SJSA1 (cell line): Measurements from ENCODE around the gene EBF3. TPM values are rescaled to one million over a fixed set of nuclear protein-coding genes. Genes with fewer than 3 reads are reported as not detected.

ENCODE experiments used
- DNase-seq, 2 experiments: peaks; one replicate each; pipeline ENCODE4 v3.0.0-alpha.2; 2015 to 2020; ENCODE audit warnings: low spot score in 2 of 2, low read depth in 1 of 2
- H3K27ac ChIP-seq: fragments of 250-450 bp; sonication (Bioruptor Pico); 2 replicates; pipeline ENCODE4 v1.5.1; 2020; ENCODE audit warnings: mild to moderate bottlenecking, moderate library complexity
- H3K27me3 ChIP-seq: fragments of 250-450 bp; sonication (Bioruptor Pico); replicated peaks from 2 replicates; pipeline ENCODE4 v1.5.1; 2020; ENCODE audit warnings: mild to moderate bottlenecking, moderate library complexity
- H3K36me3 ChIP-seq: fragments of 250-450 bp; sonication (Bioruptor Pico); 2 replicates; pipeline ENCODE4 v1.5.1; 2020; ENCODE audit warnings: mild to moderate bottlenecking
- H3K4me1 ChIP-seq: fragments of 250-450 bp; sonication (Bioruptor Pico); replicated peaks from 2 replicates; pipeline ENCODE4 v1.6.1; 2021; ENCODE audit warnings: mild to moderate bottlenecking
- H3K4me3 ChIP-seq: fragments of 250-450 bp; sonication (Bioruptor Pico); 2 replicates; pipeline ENCODE4 v1.5.1; 2020; ENCODE audit warnings: mild to moderate bottlenecking
- H3K9me3 ChIP-seq: fragments of 250-450 bp; sonication (Bioruptor Pico); replicated peaks from 2 replicates; pipeline ENCODE4 v1.5.1; 2020; ENCODE audit warnings: mild to moderate bottlenecking
- total RNA-seq: library from RNA; depleted of rRNA; stranded (reverse); fragments of >200 nt; shearing (Covaris generic); gene quantifications from 2 replicates; pipeline ENCODE4 v1.2.3, GENCODE V29; 2014

Gene EBF3
- total RNA-seq, 1 experiment from 2014 or later = not detected

- peaks cover 5% of the 10 kb centered on the region; the same call in 1 of the 2 replicates for H3K4me1 ChIP-seq
- no peaks in the 10 kb centered on the region for H3K36me3 ChIP-seq
- H3K27me3 ChIP-seq = peaks cover 10% of the 10 kb centered on the region
- peaks cover 38% of the 10 kb centered on the region for H3K9me3 ChIP-seq
- no peak for DNase-seq
- H3K4me3 ChIP-seq = no peak overlapping the region
- H3K27ac ChIP-seq = no peak overlapping the region
Measured at GRCh38 chr10:129968020-129968852, 4.2 kb upstream of the EBF3 start.

GRCh38 chr10:129967579-129968019, 3.5 kb upstream of the EBF3 start:
- Histone ChIP-seq H3K36me3 (no peaks in the 10 kb centered on the region), H3K27ac (no peak overlapping the region), H3K27me3 (peaks cover 16% of the 10 kb centered on the region), H3K9me3 (peaks cover 43% of the 10 kb centered on the region), H3K4me1 (peaks cover 5% of the 10 kb centered on the region; the same call in 1 of the 2 replicates), H3K4me3 (no peak overlapping the region)
- DNase-seq = no peak

GRCh38 chr10:129966889-129967578, 3.0 kb upstream of the EBF3 start:
- no peak overlapping the region for H3K27ac ChIP-seq
- no peak for DNase-seq
- peaks cover 43% of the 10 kb centered on the region for H3K9me3 ChIP-seq
- H3K27me3 ChIP-seq = peaks cover 16% of the 10 kb centered on the region
- H3K4me3 ChIP-seq = no peak overlapping the region
- H3K4me1 ChIP-seq = peaks cover 5% of the 10 kb centered on the region; the same call in 1 of the 2 replicates
- H3K36me3 ChIP-seq = no peaks in the 10 kb centered on the region

- Histone ChIP-seq H3K4me3 (no peak overlapping the region), H3K27me3 (peaks cover 13% of the 10 kb centered on the region; the same call in 1 of the 2 replicates), H3K27ac (no peak overlapping the region)
Measured at GRCh38 chr10:129966370-129966888, 2.4 kb upstream of the EBF3 start.

GRCh38 chr10:129965959-129966358, 1.9 kb upstream of the EBF3 start:
- Histone ChIP-seq H3K9me3 (peaks cover 43% of the 10 kb centered on the region), H3K27me3 (peaks cover 13% of the 10 kb centered on the region; the same call in 1 of the 2 replicates), H3K27ac (no peak overlapping the region)

More at GRCh38 chr10:129966370-129966888, 2.4 kb upstream of the EBF3 start:
- H3K9me3 ChIP-seq = peaks cover 43% of the 10 kb centered on the region
- no peak for DNase-seq
- no peaks in the 10 kb centered on the region for H3K36me3 ChIP-seq
- peaks cover 5% of the 10 kb centered on the region; the same call in 1 of the 2 replicates for H3K4me1 ChIP-seq

GRCh38 chr10:129965425-129965808, 1.3 kb upstream of the EBF3 start:
- Histone ChIP-seq H3K36me3 (no peaks in the 10 kb centered on the region), H3K4me1 (peaks cover 5% of the 10 kb centered on the region; the same call in 1 of the 2 replicates), H3K27me3 (peaks cover 13% of the 10 kb centered on the region; the same call in 1 of the 2 replicates), H3K9me3 (peaks cover 39% of the 10 kb centered on the region), H3K4me3 (no peak overlapping the region), H3K27ac (no peak overlapping the region)
- no peak for DNase-seq

More at GRCh38 chr10:129965959-129966358, 1.9 kb upstream of the EBF3 start:
- no peaks in the 10 kb centered on the region for H3K36me3 ChIP-seq
- H3K4me1 ChIP-seq = peaks cover 5% of the 10 kb centered on the region; the same call in 1 of the 2 replicates
- no peak for DNase-seq
- H3K4me3 ChIP-seq = no peak overlapping the region

GRCh38 chr10:129964611-129965424, 744 bp upstream of the EBF3 start:
- peaks cover 13% of the 10 kb centered on the region; the same call in 1 of the 2 replicates for H3K27me3 ChIP-seq
- H3K4me3 ChIP-seq = no peak overlapping the region

GRCh38 chr10:129962872-129963640, 1.0 kb downstream of the EBF3 start:
- Histone ChIP-seq H3K4me3 (no peak overlapping the region), H3K9me3 (peaks cover 32% of the 10 kb centered on the region), H3K27ac (no peak overlapping the region), H3K27me3 (peaks cover 13% of the 10 kb centered on the region; the same call in 1 of the 2 replicates), H3K36me3 (no peaks in the 10 kb centered on the region), H3K4me1 (peaks cover 5% of the 10 kb centered on the region; the same call in 1 of the 2 replicates)
- DNase-seq = no peak

More at GRCh38 chr10:129964611-129965424, 744 bp upstream of the EBF3 start:
- no peak for DNase-seq
- peaks cover 33% of the 10 kb centered on the region for H3K9me3 ChIP-seq
- no peaks in the 10 kb centered on the region for H3K36me3 ChIP-seq
- peaks cover 5% of the 10 kb centered on the region; the same call in 1 of the 2 replicates for H3K4me1 ChIP-seq
- H3K27ac ChIP-seq = no peak overlapping the region

- Histone ChIP-seq H3K4me3 (no peak overlapping the region), H3K36me3 (no peaks in the 10 kb centered on the region), H3K27ac (no peak overlapping the region), H3K4me1 (peaks cover 5% of the 10 kb centered on the region; the same call in 1 of the 2 replicates), H3K27me3 (peaks cover 13% of the 10 kb centered on the region; the same call in 1 of the 2 replicates), H3K9me3 (peaks cover 30% of the 10 kb centered on the region)
- DNase-seq = no peak
Measured at GRCh38 chr10:129962031-129962871, 1.8 kb downstream of the EBF3 start.

- H3K4me3 ChIP-seq = no peak overlapping the region
- peaks cover 5% of the 10 kb centered on the region; the same call in 1 of the 2 replicates for H3K4me1 ChIP-seq
- H3K9me3 ChIP-seq = peaks cover 25% of the 10 kb centered on the region
- peaks cover 13% of the 10 kb centered on the region; the same call in 1 of the 2 replicates for H3K27me3 ChIP-seq
- no peak for DNase-seq
- no peak overlapping the region for H3K27ac ChIP-seq
- H3K36me3 ChIP-seq = no peaks in the 10 kb centered on the region
Measured at GRCh38 chr10:129961157-129961701, 2.8 kb downstream of the EBF3 start.

GRCh38 chr10:129960481-129961156, 3.5 kb downstream of the EBF3 start:
- no peak for DNase-seq
- H3K27me3 ChIP-seq = peaks cover 13% of the 10 kb centered on the region; the same call in 1 of the 2 replicates
- no peak overlapping the region for H3K27ac ChIP-seq
- no peaks in the 10 kb centered on the region for H3K36me3 ChIP-seq
- H3K4me1 ChIP-seq = peaks cover 5% of the 10 kb centered on the region; the same call in 1 of the 2 replicates
- H3K4me3 ChIP-seq = no peak overlapping the region
- H3K9me3 ChIP-seq = peaks cover 23% of the 10 kb centered on the region
